Pericardium fibroblast (primary cell): ENCODE measurements around the gene ENKUR. TPM values are rescaled to one million over a fixed set of nuclear protein-coding genes. Genes with fewer than 3 reads are reported as not detected.

Source experiments
- total RNA-seq: library from RNA; depleted of rRNA; stranded (reverse); fragments of >200 nt; gene quantifications from 2 replicates; pipeline ENCODE4 v1.2.3, GENCODE V29; 2015

ENKUR gene
- total RNA-seq: not detected in 2 replicates

GRCh38 chr10:25015828-25016375, at the start of gene ENKUR:
Gene ENKUR (minus strand): TSS chr10:25016158. CDS start chr10:25015936, 222 bp downstream.

GRCh38 chr10:25016376-25017153, 607 bp upstream of the ENKUR start, which contains the start of gene THNSL1:
Gene THNSL1 (plus strand): TSS chr10:25016612. CDS start chr10:25023224, 6,612 bp downstream.

GRCh38 chr10:24952143-24952706, 63.7 kb downstream of the ENKUR start, which contains the start of gene PRTFDC1:
Gene PRTFDC1 (minus strand): TSS chr10:24952606. CDS start chr10:24952575, 31 bp downstream.

Other genes starting within 250 kb of the ENKUR start
- gene PRTFDC1, start 63.6 kb downstream of the ENKUR start, total RNA-seq: 4.1 and 9.6 TPM in 2 replicates
- 1.9 and 2.6 TPM in 2 replicates for gene THNSL1, start 454 bp upstream of the ENKUR start, total RNA-seq
- 0.09 and 2.6 TPM in 2 replicates for gene GPR158, start 158.8 kb upstream of the ENKUR start, total RNA-seq